ENCODE measurements around the gene KLKB1. TPM values are rescaled to one million over a fixed set of nuclear protein-coding genes. Genes with fewer than 3 reads are reported as not detected.
A peak's percentile ranks its signal among the peaks of the same experiment; 100 is the strongest.

Gene KLKB1
- total RNA-seq, 2 donors from 2014 or later = 0.78 to 0.81 TPM

GRCh38 chr4:186204103-186204559 lies 23.2 kb upstream of the KLKB1 start:
- peak overlapping the region; percentile 43 to 64 for H3K27ac Mint-ChIP-seq
- peaks cover 4% of the 10 kb centered on the region for H3K9me3 Mint-ChIP-seq
- H3K4me1 Mint-ChIP-seq (ENCODE audit: low read depth in 2 of 2) = peaks cover 21 to 26% of the 10 kb centered on the region in 2 donors
- DNase-seq (ENCODE audit: low spot score) = peak; percentile 84
- H3K36me3 Mint-ChIP-seq = peaks cover 7% of the 10 kb centered on the region
- H3K4me3 Mint-ChIP-seq = peak overlapping the region; percentile 67
- peak; percentile 89 to 92 for ATAC-seq
- no peaks in the 10 kb centered on the region for H3K27me3 Mint-ChIP-seq

- Mint-ChIP-seq H3K9me3 (peaks cover 4% of the 10 kb centered on the region), H3K27ac (peak overlapping the region; percentile 43 to 64), H3K27me3 (no peaks in the 10 kb centered on the region), H3K36me3 (peaks cover 13% of the 10 kb centered on the region), H3K4me1 (ENCODE audit: low read depth in 2 of 2) (peaks cover 21 to 26% of the 10 kb centered on the region in 2 donors), H3K4me3 (peak overlapping the region; percentile 67)
- no peak for ATAC-seq
- no peak for DNase-seq (ENCODE audit: low spot score)
Measured at GRCh38 chr4:186204686-186205085, 22.6 kb upstream of the KLKB1 start.

GRCh38 chr4:186205156-186205555 lies 22.2 kb upstream of the KLKB1 start:
- no peak overlapping the region for H3K4me3 Mint-ChIP-seq
- H3K4me1 Mint-ChIP-seq (ENCODE audit: low read depth in 2 of 2) = peaks cover 21 to 26% of the 10 kb centered on the region in 2 donors
- H3K9me3 Mint-ChIP-seq = peaks cover 4% of the 10 kb centered on the region
- ATAC-seq (no peak), DNase-seq (ENCODE audit: low spot score) (no peak)
- no peaks in the 10 kb centered on the region for H3K27me3 Mint-ChIP-seq
- H3K27ac Mint-ChIP-seq = no peak overlapping the region
- H3K36me3 Mint-ChIP-seq = peaks cover 15% of the 10 kb centered on the region

- no peaks in the 10 kb centered on the region for H3K9me3 Mint-ChIP-seq
- DNase-seq (ENCODE audit: low spot score) (no peak), ATAC-seq (no peak)
- no peak overlapping the region for H3K4me3 Mint-ChIP-seq
- H3K4me1 Mint-ChIP-seq (ENCODE audit: low read depth in 2 of 2) = no peaks in the 10 kb centered on the region
- H3K27me3 Mint-ChIP-seq = peaks cover 4 to 7% of the 10 kb centered on the region in 2 donors
- no peak overlapping the region for H3K27ac Mint-ChIP-seq
- peaks cover 4% of the 10 kb centered on the region for H3K36me3 Mint-ChIP-seq
Measured at GRCh38 chr4:186216465-186217024, 10.8 kb upstream of the KLKB1 start.

GRCh38 chr4:186217733-186218293 lies 9.5 kb upstream of the KLKB1 start:
- Mint-ChIP-seq H3K4me3 (no peak overlapping the region), H3K9me3 (peaks cover under 1% of the 10 kb centered on the region), H3K27ac (no peak overlapping the region), H3K4me1 (ENCODE audit: low read depth in 2 of 2) (no peaks in the 10 kb centered on the region), H3K36me3 (peaks cover 6% of the 10 kb centered on the region), H3K27me3 (peaks cover 4 to 17% of the 10 kb centered on the region in 2 donors)
- DNase-seq (ENCODE audit: low spot score) (no peak), ATAC-seq (no peak)

GRCh38 chr4:186221624-186222023 lies 5.7 kb upstream of the KLKB1 start:
- Mint-ChIP-seq H3K36me3 (peaks cover 28% of the 10 kb centered on the region), H3K4me1 (ENCODE audit: low read depth in 2 of 2) (no peaks in the 10 kb centered on the region), H3K27me3 (peaks cover 4 to 24% of the 10 kb centered on the region in 2 donors), H3K4me3 (no peak overlapping the region), H3K27ac (no peak overlapping the region), H3K9me3 (peaks cover 11% of the 10 kb centered on the region)
- no peak for DNase-seq (ENCODE audit: low spot score)
- no peak for ATAC-seq

- DNase-seq (ENCODE audit: low spot score) (no peak), ATAC-seq (no peak)
- no peaks in the 10 kb centered on the region for H3K4me1 Mint-ChIP-seq (ENCODE audit: low read depth in 2 of 2)
- no peak overlapping the region for H3K4me3 Mint-ChIP-seq
- H3K27ac Mint-ChIP-seq = no peak overlapping the region
- peaks cover 11% of the 10 kb centered on the region for H3K9me3 Mint-ChIP-seq
- peaks cover 4 to 24% of the 10 kb centered on the region in 2 donors for H3K27me3 Mint-ChIP-seq
- H3K36me3 Mint-ChIP-seq = peaks cover 33% of the 10 kb centered on the region
Measured at GRCh38 chr4:186225848-186226247, 1.5 kb upstream of the KLKB1 start.

- DNase-seq (ENCODE audit: low spot score) (no peak), ATAC-seq (no peak)
- H3K27ac Mint-ChIP-seq = no peak overlapping the region
- H3K4me3 Mint-ChIP-seq = no peak overlapping the region
- H3K27me3 Mint-ChIP-seq = peaks cover 0 to 16% of the 10 kb centered on the region in 2 donors
- peaks cover 11% of the 10 kb centered on the region for H3K9me3 Mint-ChIP-seq
- H3K36me3 Mint-ChIP-seq = peaks cover 29% of the 10 kb centered on the region
- no peaks in the 10 kb centered on the region for H3K4me1 Mint-ChIP-seq (ENCODE audit: low read depth in 2 of 2)
Measured at GRCh38 chr4:186226521-186227189, 652 bp upstream of the KLKB1 start.

GRCh38 chr4:186227744-186228513 lies 622 bp downstream of the KLKB1 start:
- DNase-seq (ENCODE audit: low spot score) = no peak
- Mint-ChIP-seq H3K4me3 (no peak overlapping the region), H3K27ac (no peak overlapping the region), H3K27me3 (peaks cover 0 to 6% of the 10 kb centered on the region in 2 donors), H3K4me1 (ENCODE audit: low read depth in 2 of 2) (no peaks in the 10 kb centered on the region), H3K9me3 (peaks cover 10% of the 10 kb centered on the region), H3K36me3 (peaks cover 26% of the 10 kb centered on the region)
- ATAC-seq = no peak

- Mint-ChIP-seq H3K4me1 (ENCODE audit: low read depth in 2 of 2) (no peaks in the 10 kb centered on the region), H3K27me3 (peaks cover 0 to under 1% of the 10 kb centered on the region in 2 donors), H3K9me3 (peaks cover 6% of the 10 kb centered on the region), H3K36me3 (peaks cover 21% of the 10 kb centered on the region), H3K4me3 (no peak overlapping the region), H3K27ac (no peak overlapping the region)
- ATAC-seq (no peak), DNase-seq (ENCODE audit: low spot score) (no peak)
Measured at GRCh38 chr4:186228514-186228894, 1.2 kb downstream of the KLKB1 start.

GRCh38 chr4:186234367-186234766 lies 7.1 kb downstream of the KLKB1 start:
- no peak overlapping the region for H3K27ac Mint-ChIP-seq
- H3K36me3 Mint-ChIP-seq = no peaks in the 10 kb centered on the region
- no peak overlapping the region for H3K4me3 Mint-ChIP-seq
- DNase-seq (ENCODE audit: low spot score) (no peak), ATAC-seq (no peak)
- H3K4me1 Mint-ChIP-seq (ENCODE audit: low read depth in 2 of 2) = no peaks in the 10 kb centered on the region
- no peaks in the 10 kb centered on the region for H3K27me3 Mint-ChIP-seq
- H3K9me3 Mint-ChIP-seq = no peaks in the 10 kb centered on the region

GRCh38 chr4:186236126-186236525 lies 8.8 kb downstream of the KLKB1 start:
- ATAC-seq = no peak
- DNase-seq (ENCODE audit: low spot score) = no peak
- no peaks in the 10 kb centered on the region for H3K27me3 Mint-ChIP-seq
- H3K27ac Mint-ChIP-seq = no peak overlapping the region
- H3K4me3 Mint-ChIP-seq = no peak overlapping the region
- H3K4me1 Mint-ChIP-seq (ENCODE audit: low read depth in 2 of 2) = no peaks in the 10 kb centered on the region
- H3K9me3 Mint-ChIP-seq = no peaks in the 10 kb centered on the region
- no peaks in the 10 kb centered on the region for H3K36me3 Mint-ChIP-seq

- ATAC-seq = no peak
- Mint-ChIP-seq H3K9me3 (no peaks in the 10 kb centered on the region), H3K4me1 (ENCODE audit: low read depth in 2 of 2) (no peaks in the 10 kb centered on the region), H3K27me3 (no peaks in the 10 kb centered on the region), H3K4me3 (no peak overlapping the region), H3K27ac (no peak overlapping the region), H3K36me3 (no peaks in the 10 kb centered on the region)
- no peak for DNase-seq (ENCODE audit: low spot score)
Measured at GRCh38 chr4:186240452-186240847, 13.1 kb downstream of the KLKB1 start.

Data from natural killer cell treated with Interleukin-12 subunit alpha and Interleukin-12 subunit beta and Interleukin-15 and Interleukin-18, amount 100 ng/mL, for 72 hours (primary cell).